Stimulated activated CD8-positive, alpha-beta memory T cell treated with anti-CD3 and anti-CD28 coated beads, Interleukin-12 subunit alpha, Interleukin-12 subunit beta, amount 100 ng/mL, for 24 hours (primary cell): ENCODE measurements around the gene ITIH4.

Source experiments
- DNase-seq: peaks from one replicate; pipeline ENCODE4 v3.0.0-alpha.2; 2020; ENCODE audit errors: extremely low read depth

Gene ITIH4

GRCh38 chr3:52798376-52798977 is 32.0 kb downstream of the ITIH4 start:
- no peak for DNase-seq

GRCh38 chr3:52796411-52796810 is 34.1 kb downstream of the ITIH4 start:
- DNase-seq = no peak

DNA sequence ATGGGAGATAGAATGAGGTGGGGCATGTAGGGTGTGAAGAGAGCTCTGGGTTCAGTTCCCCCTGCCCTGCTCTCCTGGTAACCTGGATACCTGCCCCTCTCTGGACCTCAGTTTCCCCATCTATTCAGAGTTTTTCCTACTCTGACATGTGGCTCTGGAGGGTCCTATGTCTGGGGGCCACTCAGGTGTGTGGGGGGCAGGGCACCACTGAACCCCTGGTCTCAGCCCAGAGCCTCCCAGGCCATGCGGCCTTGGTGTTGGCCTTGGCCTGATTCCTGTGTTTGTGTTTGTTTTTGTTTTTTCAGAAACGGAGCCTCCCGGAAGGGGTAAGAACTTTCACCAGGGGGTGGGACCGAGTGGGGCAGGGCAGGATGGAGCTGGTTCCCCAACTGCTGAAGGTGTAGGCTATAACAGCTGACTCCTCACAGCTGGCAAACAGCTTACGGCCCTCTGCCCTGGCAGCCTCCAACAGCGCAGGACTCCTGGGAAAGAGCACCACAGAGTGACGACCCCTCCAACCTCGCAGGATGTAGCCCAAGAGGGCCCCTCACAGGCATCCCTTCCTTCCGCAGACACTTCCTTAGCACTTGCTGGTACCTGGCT is 35.1 kb downstream of the ITIH4 start:
- no peak for DNase-seq

- no peak for DNase-seq
Observed at GRCh38 chr3:52794612-52795099, 35.8 kb downstream of the ITIH4 start, which contains the start of gene ITIH3. TSS of gene ITIH3 (plus strand) at chr3:52794796. CDS start at chr3:52794804, 8 bp downstream.

DNA sequence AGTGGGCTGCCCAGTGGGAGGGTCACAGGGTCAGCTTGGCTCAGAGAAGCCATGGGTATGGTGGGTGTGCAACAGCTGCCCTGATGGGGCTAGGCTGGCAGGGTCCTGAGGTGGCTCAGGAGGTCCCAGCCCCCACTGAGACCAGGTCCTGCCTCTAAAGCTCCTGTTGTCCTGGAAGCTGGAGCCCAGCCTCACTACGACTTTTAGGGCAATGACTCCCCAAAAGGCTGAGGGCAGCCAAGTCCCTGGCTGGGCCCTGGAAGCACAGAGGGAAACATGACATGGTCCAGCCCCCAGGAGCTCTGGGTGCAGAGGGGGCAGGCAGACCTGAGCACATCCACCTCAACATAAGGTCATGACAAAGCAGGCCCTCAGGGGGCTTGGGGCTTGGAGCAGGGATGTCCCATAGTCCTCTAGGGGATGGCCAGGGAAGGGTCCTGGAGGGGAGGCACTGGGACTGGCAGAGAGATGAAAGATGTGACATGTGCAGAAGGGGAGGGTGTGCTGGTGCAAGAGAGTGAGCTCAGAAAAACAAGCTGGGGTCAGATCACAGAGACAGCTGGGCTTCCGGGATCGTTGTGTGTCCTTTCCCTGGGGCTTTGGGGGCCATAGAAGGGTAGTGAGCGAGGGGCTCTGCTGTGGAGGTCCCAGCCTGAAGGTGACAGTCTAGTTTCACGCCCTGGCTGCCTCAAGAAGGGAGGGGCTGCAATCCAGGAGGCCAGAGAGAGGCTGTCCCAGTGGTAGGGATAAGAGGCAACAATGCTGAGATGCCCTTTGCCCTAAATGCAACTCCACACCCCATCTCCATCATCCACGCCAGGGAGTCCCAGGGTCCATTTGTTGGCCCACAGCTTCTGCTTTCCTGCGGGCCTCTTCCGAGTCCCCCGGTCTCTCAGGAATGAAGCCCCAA is 36.5 kb downstream of the ITIH4 start:
- DNase-seq = no peak

DNA sequence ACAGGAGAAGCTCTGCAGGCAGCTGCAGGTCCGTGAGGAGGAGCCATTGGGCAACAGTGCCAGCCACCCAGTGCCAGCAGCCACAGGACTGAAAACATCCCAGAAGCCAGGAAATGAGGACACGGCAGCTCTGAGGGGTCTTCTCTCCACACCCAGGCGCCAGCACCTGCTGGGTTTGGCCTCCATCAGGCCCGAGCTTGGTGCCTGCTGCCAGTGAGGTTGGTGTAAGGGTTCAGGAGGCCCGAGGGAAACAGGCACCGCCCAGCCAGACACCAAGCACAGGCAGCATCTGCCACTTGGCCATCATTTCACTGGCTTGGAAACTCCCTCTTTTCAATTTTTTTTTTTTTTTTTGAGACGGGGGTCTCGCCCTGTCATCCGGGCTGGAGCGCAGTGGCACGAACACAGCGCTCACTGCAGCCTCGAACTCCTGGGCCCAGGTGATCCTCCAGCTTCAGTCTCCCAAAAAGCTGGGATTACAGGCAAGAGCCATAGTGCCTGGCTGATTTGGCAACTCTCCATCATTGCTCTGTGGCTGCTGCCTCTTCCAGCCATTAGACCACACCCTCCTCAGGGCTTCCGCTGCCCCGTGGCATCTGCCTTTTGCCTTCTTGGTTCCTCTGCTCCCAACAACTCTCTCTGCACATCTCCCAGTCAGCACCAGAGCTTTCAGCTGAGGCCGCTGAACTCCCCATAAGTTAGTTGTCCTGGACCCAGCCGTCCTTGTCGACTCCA is 37.3 kb downstream of the ITIH4 start:
- DNase-seq = no peak

- DNase-seq = no peak
Observed at GRCh38 chr3:52792413-52792812, 38.1 kb downstream of the ITIH4 start.

- DNase-seq = no peak
Observed at GRCh38 chr3:52791928-52792327, 38.5 kb downstream of the ITIH4 start.

- no peak for DNase-seq
Observed at GRCh38 chr3:52791366-52791765, 39.1 kb downstream of the ITIH4 start.

DNA sequence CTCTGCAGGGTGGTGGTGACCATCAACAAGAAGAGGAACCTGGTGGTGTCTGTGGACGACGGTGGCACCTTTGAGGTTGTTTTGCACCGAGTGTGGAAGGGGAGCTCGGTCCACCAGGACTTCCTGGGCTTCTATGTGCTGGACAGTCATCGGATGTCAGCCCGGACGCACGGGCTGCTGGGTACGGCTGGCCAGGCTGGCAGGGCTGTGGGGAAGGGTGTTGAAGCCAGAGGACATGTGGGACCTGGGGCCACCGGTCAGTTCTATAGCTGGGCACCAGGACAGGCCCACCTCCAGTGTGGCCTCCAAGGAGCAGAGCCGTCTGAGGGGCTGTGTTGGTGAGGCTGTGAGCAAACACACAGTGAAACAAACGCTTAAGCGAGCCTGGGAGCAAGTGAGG is 39.7 kb downstream of the ITIH4 start:
- no peak for DNase-seq

- no peak for DNase-seq
Observed at GRCh38 chr3:52790337-52790736, 40.1 kb downstream of the ITIH4 start.

GRCh38 chr3:52789746-52790040 is 40.8 kb downstream of the ITIH4 start:
- no peak for DNase-seq

GRCh38 chr3:52788890-52789745 is 41.4 kb downstream of the ITIH4 start:
- DNase-seq = no peak

DNA sequence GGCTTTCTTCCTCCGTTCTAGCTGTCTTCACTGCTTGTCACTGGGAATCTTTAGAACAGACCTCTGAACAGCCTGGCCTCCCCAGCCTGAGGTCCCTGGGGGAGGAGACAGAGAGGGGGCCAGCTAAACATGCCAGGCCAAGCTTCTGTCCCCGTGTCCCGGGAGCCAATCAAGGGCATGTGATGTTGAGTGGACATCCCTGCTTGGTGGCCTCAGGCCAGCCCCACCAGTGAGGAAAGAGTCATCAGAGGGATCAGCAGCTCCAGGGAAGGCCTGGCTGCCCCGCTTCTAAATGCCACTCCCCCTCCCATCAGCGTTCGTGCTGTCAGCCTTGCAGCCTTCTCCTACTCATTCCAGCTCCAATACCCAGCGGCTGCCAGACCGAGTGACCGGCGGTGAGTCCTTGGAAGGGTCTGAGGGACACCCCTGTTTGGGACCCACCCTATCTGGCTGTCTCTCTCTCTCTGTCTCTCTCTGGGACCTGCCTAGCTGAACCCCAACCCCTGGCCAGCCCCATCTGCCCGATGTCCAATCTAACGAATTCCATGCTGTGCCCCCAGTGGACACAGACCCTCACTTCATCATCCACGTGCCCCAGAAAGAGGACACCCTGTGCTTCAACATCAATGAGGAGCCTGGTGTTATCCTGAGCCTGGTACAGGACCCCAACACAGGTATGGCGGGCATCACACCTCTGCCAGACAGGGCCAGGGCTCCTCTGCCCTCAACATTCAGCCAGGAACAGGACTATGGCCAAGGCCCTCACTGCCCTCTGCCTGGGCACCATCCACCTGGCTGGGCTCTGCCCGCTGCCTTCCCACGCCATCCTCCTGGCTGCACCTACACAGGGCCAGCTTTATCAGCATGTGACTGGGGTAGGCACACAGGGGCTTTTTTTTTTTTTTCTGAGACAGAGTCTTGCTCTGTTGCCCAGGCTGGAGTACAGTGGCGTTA is 42.5 kb downstream of the ITIH4 start:
- no peak for DNase-seq

GRCh38 chr3:52787246-52787645 is 43.2 kb downstream of the ITIH4 start:
- no peak for DNase-seq

DNA sequence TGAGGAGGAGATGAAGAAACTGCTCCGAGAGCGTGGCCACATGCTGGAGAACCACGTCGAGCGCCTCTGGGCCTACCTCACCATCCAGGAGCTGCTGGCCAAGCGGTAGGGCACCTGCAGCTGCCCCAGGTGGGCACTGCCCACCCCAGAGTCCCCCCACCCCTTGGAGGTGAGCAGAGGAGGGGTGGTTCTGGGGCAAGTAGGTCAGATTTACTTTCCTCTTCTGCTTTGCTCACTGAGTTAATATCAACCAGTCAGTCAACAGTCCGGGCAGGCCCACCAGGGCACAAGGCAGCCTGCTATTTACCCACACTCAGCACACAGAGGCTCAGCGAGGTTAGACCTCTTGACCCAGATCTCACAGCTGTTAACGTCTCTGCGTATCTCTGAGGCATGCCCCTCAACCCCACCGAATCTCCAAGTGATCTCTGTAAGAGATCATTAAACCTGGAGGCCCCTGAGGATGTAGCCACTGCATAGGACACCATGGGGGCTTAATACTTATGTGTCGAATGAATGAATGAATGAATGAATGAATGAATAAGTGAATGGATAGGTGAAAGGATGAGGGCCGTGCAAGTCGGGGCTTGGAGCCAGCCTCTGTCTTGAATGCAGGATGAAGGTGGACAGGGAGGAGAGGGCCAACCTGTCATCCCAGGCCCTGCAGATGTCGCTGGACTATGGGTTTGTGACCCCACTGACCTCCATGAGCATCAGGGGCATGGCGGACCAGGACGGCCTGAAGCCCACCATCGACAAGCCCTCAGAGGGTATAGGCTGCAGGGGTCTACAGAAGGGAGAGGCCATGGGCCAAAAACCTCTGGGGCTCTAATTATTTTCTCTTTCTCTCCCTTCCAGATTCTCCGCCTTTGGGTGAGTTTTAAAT is 43.9 kb downstream of the ITIH4 start:
- no peak for DNase-seq

GRCh38 chr3:52784931-52785590 is 45.4 kb downstream of the ITIH4 start:
- DNase-seq = no peak

DNA sequence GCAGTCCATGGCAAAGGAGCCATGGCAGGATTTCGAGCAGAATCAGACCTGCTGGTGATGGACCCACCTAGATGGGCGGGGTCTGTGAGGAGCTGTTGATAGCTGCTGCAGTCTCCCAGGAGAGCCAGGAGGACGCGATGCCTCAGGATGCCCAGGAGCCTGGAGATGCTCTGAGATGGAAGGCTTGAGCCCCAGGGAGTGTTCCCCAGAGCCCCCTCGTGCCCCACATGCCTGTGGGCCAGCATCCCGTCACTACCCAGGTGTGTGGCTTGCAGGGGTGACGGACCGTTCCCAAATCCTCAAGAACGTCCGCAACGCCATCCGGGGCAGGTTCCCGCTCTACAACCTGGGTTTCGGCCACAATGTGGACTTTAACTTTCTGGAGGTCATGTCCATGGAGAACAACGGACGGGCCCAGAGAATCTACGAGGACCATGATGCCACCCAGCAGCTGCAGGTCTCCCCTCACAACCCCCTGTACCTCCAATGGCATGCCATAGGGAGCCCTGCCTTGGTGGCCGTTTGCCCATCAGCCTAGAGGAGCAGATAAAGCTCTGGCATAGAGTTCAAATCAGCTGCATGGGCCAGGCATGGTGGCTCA is 46.4 kb downstream of the ITIH4 start:
- no peak for DNase-seq
